Measurements from ENCODE around the gene STARD3NL.

The STARD3NL gene

DNA sequence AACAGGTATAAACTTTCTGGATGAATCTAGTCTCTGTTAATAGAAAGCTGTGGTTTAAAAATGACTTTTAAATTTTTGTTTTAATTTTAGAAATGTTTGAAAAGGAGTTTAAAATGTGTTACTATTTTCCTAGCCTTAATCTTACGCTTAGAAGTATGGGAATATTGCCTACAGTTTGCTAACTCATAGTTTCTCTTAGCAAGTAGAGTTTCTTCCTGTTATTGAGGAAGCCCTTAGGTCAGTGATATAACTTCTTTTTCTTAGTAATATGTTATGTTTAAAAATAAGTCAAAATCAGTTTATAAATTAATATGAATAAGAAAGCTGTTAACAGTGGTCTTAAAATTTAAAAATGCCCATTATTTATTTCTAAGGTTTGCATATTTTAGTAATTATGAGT is 3.1 kb downstream of the STARD3NL start:
- H3K4me3 ChIP-seq (ENCODE audit: control insufficient read depth in 1 of 7, extremely low read depth in 1 of 7, insufficient read depth in 4 of 7, low read depth in 2 of 7, low read length in 6 of 7): peak overlapping the region in 3 of 7 experiments; percentile 2 to 95 (median 50)
- H3K36me3 ChIP-seq (ENCODE audit: control insufficient read depth in 4 of 4, insufficient read depth in 4 of 4, low read length in 3 of 4): peaks cover 0 to 25% (median 3%) of the 10 kb centered on the region in 4 experiments
- H3K9me3 ChIP-seq (ENCODE audit: control extremely low read depth in 1 of 5, control insufficient read depth in 4 of 5, insufficient read depth in 2 of 5, low read depth in 1 of 5, low read length in 4 of 5): no peaks in the 10 kb centered on the region
- CTCF ChIA-PET: interaction anchor here (0.7 to 2.1 kb wide), 8 partner anchors 18 to 188 kb away, joined by 3 to 14 read pairs (median 4); no protein-coding TSS in a partner anchor
- peak in 1 of 3 donors; percentile 42 for DNase-seq
- H3K27ac ChIP-seq (ENCODE audit: insufficient read depth in 1 of 2, low read depth in 1 of 2, low read length in 2 of 2, poor library complexity in 1 of 2, severe bottlenecking in 2 of 2): peak overlapping the region; percentile 79 to 90
- POLR2A ChIA-PET: no interaction called here
- no CpG with 5 or more reads among the region's 1 CpG for WGBS (ENCODE audit: insufficient coverage)
- peaks cover 19 to 55% (median 30%) of the 10 kb centered on the region in 4 experiments for H3K4me1 ChIP-seq (ENCODE audit: control extremely low read depth in 1 of 4, control insufficient read depth in 4 of 4, insufficient read depth in 4 of 4, low read length in 3 of 4)
- no peaks in the 10 kb centered on the region for H3K27me3 ChIP-seq (replicated peaks in 2 of 5; ENCODE audit: control insufficient read depth in 4 of 5, insufficient read depth in 5 of 5, low read length in 4 of 5)

DNA sequence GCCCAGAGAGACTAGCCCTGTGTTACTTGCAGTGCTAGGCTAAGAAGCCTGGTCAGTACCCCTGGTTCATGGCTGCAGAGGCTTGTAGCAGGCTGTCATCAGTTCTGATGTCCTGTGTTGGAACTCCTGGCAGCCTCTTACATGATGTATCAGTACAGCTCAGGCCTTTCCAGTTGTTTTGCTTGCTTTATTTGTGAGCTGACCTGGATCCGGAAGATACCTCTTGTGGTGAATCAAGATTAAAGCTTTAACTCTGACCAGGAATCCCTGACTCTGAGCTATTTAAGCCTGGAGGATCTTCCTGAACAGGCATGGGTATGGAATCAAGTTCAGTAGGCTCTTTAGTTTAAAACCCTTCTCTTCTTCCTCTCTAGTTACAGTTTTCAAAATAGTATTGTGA is 4.4 kb downstream of the STARD3NL start:
- ChIA-PET POLR2A (no interaction called here), CTCF (interaction anchor here (0.6 to 2.1 kb wide), 4 partner anchors 13 to 188 kb away, joined by 3 to 7 read pairs (median 5); no protein-coding TSS in a partner anchor)
- H3K36me3 ChIP-seq (ENCODE audit: control insufficient read depth in 4 of 4, insufficient read depth in 4 of 4, low read length in 3 of 4): peaks cover 0 to 25% (median 3%) of the 10 kb centered on the region in 4 experiments
- no peaks in the 10 kb centered on the region for H3K9me3 ChIP-seq (ENCODE audit: control extremely low read depth in 1 of 5, control insufficient read depth in 4 of 5, insufficient read depth in 2 of 5, low read depth in 1 of 5, low read length in 4 of 5)
- H3K4me1 ChIP-seq (ENCODE audit: control extremely low read depth in 1 of 4, control insufficient read depth in 4 of 4, insufficient read depth in 4 of 4, low read length in 3 of 4): peaks cover 19 to 63% (median 30%) of the 10 kb centered on the region in 4 experiments
- H3K27me3 ChIP-seq (replicated peaks in 2 of 5; ENCODE audit: control insufficient read depth in 4 of 5, insufficient read depth in 5 of 5, low read length in 4 of 5): no peaks in the 10 kb centered on the region
- DNase-seq: no peak
- peak overlapping the region in 2 of 7 experiments; percentile 2 to 30 for H3K4me3 ChIP-seq (ENCODE audit: control insufficient read depth in 1 of 7, extremely low read depth in 1 of 7, insufficient read depth in 4 of 7, low read depth in 2 of 7, low read length in 6 of 7)
- 79% methylated on average over 1 of the region's 1 CpG for WGBS (ENCODE audit: insufficient coverage)
- peak overlapping the region in 1 of 2 experiments; percentile 21 for H3K27ac ChIP-seq (ENCODE audit: insufficient read depth in 1 of 2, low read depth in 1 of 2, low read length in 2 of 2, poor library complexity in 1 of 2, severe bottlenecking in 2 of 2)

DNA sequence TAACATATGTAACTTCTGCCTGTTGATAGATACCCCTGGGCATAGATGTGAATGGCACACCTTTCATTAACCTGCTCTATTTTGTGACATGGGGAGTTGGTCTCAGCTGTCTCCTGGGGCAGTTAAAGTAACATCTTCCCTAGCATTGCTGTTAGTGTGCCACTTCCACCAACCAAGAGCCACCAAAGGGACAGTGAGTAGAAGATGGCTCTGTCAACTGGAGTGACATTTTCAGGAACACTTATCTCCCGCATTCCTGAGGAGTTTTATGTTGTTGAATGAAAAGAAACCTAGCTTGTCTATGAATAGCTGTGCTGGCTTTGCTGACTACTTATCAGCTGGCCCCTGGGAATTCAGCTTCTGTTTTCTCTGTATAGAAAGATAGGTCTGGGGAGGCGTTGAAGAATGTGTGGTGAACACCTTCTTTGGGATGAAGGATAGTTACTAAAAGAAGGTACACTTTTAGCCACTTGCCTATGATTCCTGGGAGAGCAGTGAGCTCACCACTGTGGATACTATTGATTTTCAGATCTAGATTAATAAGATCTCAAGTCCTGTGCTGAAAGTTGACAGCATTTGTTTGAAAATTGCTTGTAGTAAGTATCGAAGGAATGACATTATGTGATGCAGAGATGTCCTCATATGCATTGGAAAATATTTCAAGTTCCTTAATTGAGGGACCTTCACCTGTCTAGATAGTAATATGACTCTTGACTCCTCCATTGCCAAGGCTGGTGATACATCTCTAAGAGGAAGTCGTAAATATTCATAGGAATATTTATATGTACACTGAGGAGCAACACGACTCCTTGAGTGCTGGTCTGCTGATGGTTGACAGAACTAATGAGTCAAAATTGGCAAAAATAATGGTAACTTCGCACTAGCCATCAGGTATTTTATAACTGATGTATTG is 7.6 kb downstream of the STARD3NL start:
- Histone ChIP-seq H3K4me3 (ENCODE audit: control insufficient read depth in 1 of 7, extremely low read depth in 1 of 7, insufficient read depth in 4 of 7, low read depth in 2 of 7, low read length in 6 of 7) (no peak overlapping the region), H3K27me3 (replicated peaks in 2 of 5; ENCODE audit: control insufficient read depth in 4 of 5, insufficient read depth in 5 of 5, low read length in 4 of 5) (no peaks in the 10 kb centered on the region), H3K36me3 (ENCODE audit: control insufficient read depth in 4 of 4, insufficient read depth in 4 of 4, low read length in 3 of 4) (peaks cover 0 to 28% (median 4%) of the 10 kb centered on the region in 4 experiments), H3K27ac (ENCODE audit: insufficient read depth in 1 of 2, low read depth in 1 of 2, low read length in 2 of 2, poor library complexity in 1 of 2, severe bottlenecking in 2 of 2) (no peak overlapping the region), H3K9me3 (ENCODE audit: control extremely low read depth in 1 of 5, control insufficient read depth in 4 of 5, insufficient read depth in 2 of 5, low read depth in 1 of 5, low read length in 4 of 5) (no peaks in the 10 kb centered on the region), H3K4me1 (ENCODE audit: control extremely low read depth in 1 of 4, control insufficient read depth in 4 of 4, insufficient read depth in 4 of 4, low read length in 3 of 4) (peaks cover 5 to 45% (median 14%) of the 10 kb centered on the region in 4 experiments)
- WGBS (ENCODE audit: insufficient coverage): 81% methylated on average over 6 of the region's 6 CpGs
- DNase-seq: no peak
- CTCF ChIA-PET: interaction anchor here (0.6 to 2.5 kb wide), 5 partner anchors 8 to 78 kb away, joined by 3 to 11 read pairs (median 3); no protein-coding TSS in a partner anchor
- POLR2A ChIA-PET: no interaction called here

DNA sequence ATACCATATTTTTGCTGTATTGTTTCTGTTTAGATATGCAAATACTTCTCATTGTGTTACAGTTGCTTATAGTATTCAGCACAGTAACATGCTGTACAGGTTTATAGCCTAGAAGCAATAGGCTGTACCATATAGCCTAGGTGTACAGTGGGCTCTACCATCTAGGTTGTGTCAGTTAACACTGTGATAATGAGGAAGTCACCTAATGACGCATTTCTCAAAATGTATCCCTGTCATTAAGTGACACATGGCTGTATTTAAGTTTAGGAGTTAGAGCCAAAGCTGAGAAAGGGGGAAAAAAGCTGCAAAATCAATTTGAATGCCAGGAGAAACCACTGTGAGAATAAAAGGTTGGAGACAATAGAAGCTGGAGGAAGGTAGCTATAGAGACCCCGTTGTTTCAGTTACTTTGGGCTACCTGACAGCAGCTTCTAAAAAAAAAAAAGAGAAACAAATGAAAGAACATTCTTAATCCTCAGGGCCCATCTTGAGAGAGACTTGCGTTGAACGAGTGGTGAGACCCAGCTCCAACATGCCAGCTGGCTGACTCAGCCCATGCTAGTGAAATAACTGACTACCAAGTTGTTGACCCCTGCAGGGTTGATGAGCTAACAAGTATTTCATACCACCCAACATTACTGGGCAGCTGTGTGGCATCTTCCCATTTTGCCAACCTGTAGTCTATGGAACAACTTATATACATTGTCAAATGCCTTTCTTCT is 8.7 kb downstream of the STARD3NL start:
- WGBS (ENCODE audit: insufficient coverage): 95% methylated on average over 3 of the region's 4 CpGs
- Histone ChIP-seq H3K27ac (ENCODE audit: insufficient read depth in 1 of 2, low read depth in 1 of 2, low read length in 2 of 2, poor library complexity in 1 of 2, severe bottlenecking in 2 of 2) (no peak overlapping the region), H3K4me1 (ENCODE audit: control extremely low read depth in 1 of 4, control insufficient read depth in 4 of 4, insufficient read depth in 4 of 4, low read length in 3 of 4) (peaks cover 2 to 35% (median 7%) of the 10 kb centered on the region in 4 experiments), H3K27me3 (replicated peaks in 2 of 5; ENCODE audit: control insufficient read depth in 4 of 5, insufficient read depth in 5 of 5, low read length in 4 of 5) (no peaks in the 10 kb centered on the region), H3K36me3 (ENCODE audit: control insufficient read depth in 4 of 4, insufficient read depth in 4 of 4, low read length in 3 of 4) (peaks cover 0 to 28% (median 5%) of the 10 kb centered on the region in 4 experiments), H3K9me3 (ENCODE audit: control extremely low read depth in 1 of 5, control insufficient read depth in 4 of 5, insufficient read depth in 2 of 5, low read depth in 1 of 5, low read length in 4 of 5) (peaks cover 0 to 4% (median 0%) of the 10 kb centered on the region in 5 experiments), H3K4me3 (ENCODE audit: control insufficient read depth in 1 of 7, extremely low read depth in 1 of 7, insufficient read depth in 4 of 7, low read depth in 2 of 7, low read length in 6 of 7) (no peak overlapping the region)
- POLR2A ChIA-PET: interaction anchor here (0.5 to 0.6 kb wide), 2 partner anchors 136 to 517 kb away, joined by 3 to 6 read pairs; no protein-coding TSS in a partner anchor
- CTCF ChIA-PET: interaction anchor here (0.8 to 2.5 kb wide), 7 partner anchors 9 to 79 kb away, joined by 3 to 11 read pairs (median 3); no protein-coding TSS in a partner anchor
- DNase-seq: peak in 2 of 3 donors; percentile 40 to 66

DNA sequence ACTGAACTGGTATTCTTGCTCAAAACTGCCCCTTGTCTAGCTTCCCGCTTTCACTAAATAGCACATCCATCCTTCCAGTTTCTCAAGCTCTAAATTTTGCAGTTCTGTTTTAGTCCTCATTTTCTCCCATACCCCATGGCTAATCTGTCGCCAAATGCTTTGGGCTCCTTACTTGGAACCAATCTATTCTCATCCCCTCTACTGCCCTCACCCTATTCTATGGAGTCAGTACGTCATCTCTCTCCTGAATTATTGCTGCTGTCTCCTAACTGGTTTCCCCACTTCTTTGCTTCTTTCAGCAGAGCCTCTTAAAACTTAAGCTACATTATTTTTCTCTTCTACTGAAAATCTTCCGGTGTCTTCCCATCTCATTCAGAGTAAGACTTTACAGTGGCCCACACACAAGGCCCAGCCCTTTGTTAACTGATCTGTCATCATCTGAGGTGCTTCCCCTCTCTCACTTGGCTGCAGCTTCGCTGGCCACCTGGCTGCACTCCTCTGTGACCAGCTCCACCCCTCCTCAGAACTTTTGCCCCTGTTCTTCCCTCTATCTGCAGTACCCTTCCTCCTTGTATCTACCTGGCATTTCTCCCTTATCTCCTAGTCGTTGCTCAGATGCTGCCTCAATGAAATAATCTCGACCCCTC is 9.9 kb downstream of the STARD3NL start:
- 81% methylated on average over 6 of the region's 7 CpGs for WGBS (ENCODE audit: insufficient coverage)
- Histone ChIP-seq H3K36me3 (ENCODE audit: control insufficient read depth in 4 of 4, insufficient read depth in 4 of 4, low read length in 3 of 4) (peaks cover 0 to 25% (median 5%) of the 10 kb centered on the region in 4 experiments), H3K9me3 (ENCODE audit: control extremely low read depth in 1 of 5, control insufficient read depth in 4 of 5, insufficient read depth in 2 of 5, low read depth in 1 of 5, low read length in 4 of 5) (peaks cover 0 to 5% (median 0%) of the 10 kb centered on the region in 5 experiments), H3K4me3 (ENCODE audit: control insufficient read depth in 1 of 7, extremely low read depth in 1 of 7, insufficient read depth in 4 of 7, low read depth in 2 of 7, low read length in 6 of 7) (no peak overlapping the region), H3K27me3 (replicated peaks in 2 of 5; ENCODE audit: control insufficient read depth in 4 of 5, insufficient read depth in 5 of 5, low read length in 4 of 5) (no peaks in the 10 kb centered on the region), H3K27ac (ENCODE audit: insufficient read depth in 1 of 2, low read depth in 1 of 2, low read length in 2 of 2, poor library complexity in 1 of 2, severe bottlenecking in 2 of 2) (no peak overlapping the region), H3K4me1 (ENCODE audit: control extremely low read depth in 1 of 4, control insufficient read depth in 4 of 4, insufficient read depth in 4 of 4, low read length in 3 of 4) (peaks cover 0 to 24% (median 1%) of the 10 kb centered on the region in 4 experiments)
- POLR2A ChIA-PET: no interaction called here
- CTCF ChIA-PET: interaction anchor here (1.2 to 2.5 kb wide), 2 partner anchors 11 to 28 kb away, joined by 4 to 11 read pairs; no protein-coding TSS in a partner anchor
- DNase-seq: no peak

DNA sequence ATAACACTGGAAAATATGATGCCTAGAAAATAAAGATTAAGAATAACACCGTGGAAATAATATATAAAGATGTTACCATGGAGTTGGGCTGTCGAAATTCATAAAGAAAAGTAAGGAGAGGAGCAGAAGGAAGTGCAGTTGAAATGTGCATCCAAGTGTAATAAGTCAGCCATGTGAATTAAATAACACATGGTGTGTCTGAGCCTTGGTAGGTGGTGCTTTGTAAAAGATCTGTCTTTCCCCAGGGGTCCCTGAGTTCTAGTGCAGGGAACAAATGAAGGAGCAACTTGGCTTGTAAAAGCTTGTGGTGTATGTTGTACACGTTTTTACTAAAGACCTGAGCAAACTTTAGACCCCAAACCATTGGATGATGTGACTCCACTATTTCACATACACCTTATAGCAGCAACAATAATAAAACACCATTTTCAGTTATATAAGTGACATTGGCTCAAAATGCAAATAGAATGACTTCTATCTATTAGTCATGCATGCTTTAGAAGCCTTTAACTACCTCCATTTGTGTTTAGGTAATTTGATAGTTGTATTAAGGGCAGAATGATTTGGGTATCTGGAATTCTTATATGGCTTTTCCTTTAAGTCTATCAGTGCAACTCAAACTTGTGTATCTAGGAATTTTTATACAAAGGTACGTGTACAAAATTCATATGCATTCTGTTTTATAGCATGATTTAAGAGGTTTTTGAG is 11.3 kb downstream of the STARD3NL start:
- Histone ChIP-seq H3K9me3 (ENCODE audit: control extremely low read depth in 1 of 5, control insufficient read depth in 4 of 5, insufficient read depth in 2 of 5, low read depth in 1 of 5, low read length in 4 of 5) (peaks cover 0 to 5% (median 0%) of the 10 kb centered on the region in 5 experiments), H3K4me1 (ENCODE audit: control extremely low read depth in 1 of 4, control insufficient read depth in 4 of 4, insufficient read depth in 4 of 4, low read length in 3 of 4) (peaks cover 0 to 24% (median 1%) of the 10 kb centered on the region in 4 experiments), H3K27ac (ENCODE audit: insufficient read depth in 1 of 2, low read depth in 1 of 2, low read length in 2 of 2, poor library complexity in 1 of 2, severe bottlenecking in 2 of 2) (no peak overlapping the region), H3K4me3 (ENCODE audit: control insufficient read depth in 1 of 7, extremely low read depth in 1 of 7, insufficient read depth in 4 of 7, low read depth in 2 of 7, low read length in 6 of 7) (no peak overlapping the region), H3K27me3 (replicated peaks in 2 of 5; ENCODE audit: control insufficient read depth in 4 of 5, insufficient read depth in 5 of 5, low read length in 4 of 5) (no peaks in the 10 kb centered on the region), H3K36me3 (ENCODE audit: control insufficient read depth in 4 of 4, insufficient read depth in 4 of 4, low read length in 3 of 4) (peaks cover 2 to 20% (median 4%) of the 10 kb centered on the region in 4 experiments)
- CTCF ChIA-PET: no interaction called here
- POLR2A ChIA-PET: no interaction called here
- DNase-seq: no peak
- WGBS (ENCODE audit: insufficient coverage): 80% methylated on average over 2 of the region's 4 CpGs
